WTC11 (cell line): Measurements from ENCODE around the gene FATE1.

Experiments used
- CTCF ChIP-seq: fragments of 200-600 bp; IDR thresholded peaks from 2 replicates; pipeline ENCODE4 v1.8.0; 2022; ENCODE audit warnings: antibody characterized with exemption
- JUN ChIP-seq: sonication (generic); formaldehyde crosslinking; IDR thresholded peaks from 2 replicates; pipeline ENCODE4 v1.8.0; 2023; ENCODE audit warnings: mild to moderate bottlenecking, missing genetic modification reagents
- TEAD1 ChIP-seq: sonication (generic); formaldehyde crosslinking; IDR thresholded peaks from 2 replicates; pipeline ENCODE4 v1.8.0; 2022; ENCODE audit warnings: mild to moderate bottlenecking, missing genetic modification reagents
- ZNF219 ChIP-seq: sonication (generic); formaldehyde crosslinking; IDR thresholded peaks from 2 replicates; pipeline ENCODE4 v1.8.0; 2023; ENCODE audit warnings: missing genetic modification reagents, mild to moderate bottlenecking, borderline replicate concordance
- ZNF512 ChIP-seq: sonication (generic); formaldehyde crosslinking; IDR thresholded peaks from 2 replicates; pipeline ENCODE4 v1.8.1; 2022; ENCODE audit warnings: missing genetic modification reagents, borderline replicate concordance

- TF ChIP-seq ZNF512 (no peak), JUN (no peak), TEAD1 (CRISPR knock-in tag) (no peak), CTCF (peak; percentile 70), ZNF219 (CRISPR knock-in tag) (no peak)
Observed at GRCh38 chrX:151680805-151681204, 35.0 kb upstream of the FATE1 start.
